ENCODE data around the gene ELF3. TPM values are rescaled to one million over a fixed set of nuclear protein-coding genes. Genes with fewer than 3 reads are reported as not detected.

The ELF3 gene
- total and polyA plus RNA-seq, 2 of the 8 experiments (the other 6 are each of a cell fraction or from before 2014, with no cell fraction given) = 17.3 to 25.0 TPM

DNA sequence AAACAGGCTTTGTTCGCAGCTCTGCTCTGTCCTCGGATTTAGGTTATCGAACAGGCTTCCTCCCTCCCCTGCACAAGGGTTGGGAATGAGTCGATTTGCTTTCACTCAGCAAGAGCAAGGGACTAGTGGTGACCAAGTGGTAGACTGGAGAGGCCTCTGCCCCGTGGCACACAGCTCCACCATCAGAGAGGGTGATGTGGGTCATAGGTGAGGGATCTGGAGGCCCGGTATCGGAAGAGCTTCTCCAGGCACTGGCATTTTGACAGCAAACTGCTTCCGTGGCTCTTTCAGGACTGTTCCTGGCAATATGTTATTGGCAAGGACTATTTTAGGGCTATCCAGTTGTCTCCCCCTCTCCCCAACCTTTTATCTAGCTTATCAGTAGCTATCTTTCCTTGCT, 3.1 kb upstream of the ELF3 start (continued):
- TF ChIP-seq, protein P1, sequence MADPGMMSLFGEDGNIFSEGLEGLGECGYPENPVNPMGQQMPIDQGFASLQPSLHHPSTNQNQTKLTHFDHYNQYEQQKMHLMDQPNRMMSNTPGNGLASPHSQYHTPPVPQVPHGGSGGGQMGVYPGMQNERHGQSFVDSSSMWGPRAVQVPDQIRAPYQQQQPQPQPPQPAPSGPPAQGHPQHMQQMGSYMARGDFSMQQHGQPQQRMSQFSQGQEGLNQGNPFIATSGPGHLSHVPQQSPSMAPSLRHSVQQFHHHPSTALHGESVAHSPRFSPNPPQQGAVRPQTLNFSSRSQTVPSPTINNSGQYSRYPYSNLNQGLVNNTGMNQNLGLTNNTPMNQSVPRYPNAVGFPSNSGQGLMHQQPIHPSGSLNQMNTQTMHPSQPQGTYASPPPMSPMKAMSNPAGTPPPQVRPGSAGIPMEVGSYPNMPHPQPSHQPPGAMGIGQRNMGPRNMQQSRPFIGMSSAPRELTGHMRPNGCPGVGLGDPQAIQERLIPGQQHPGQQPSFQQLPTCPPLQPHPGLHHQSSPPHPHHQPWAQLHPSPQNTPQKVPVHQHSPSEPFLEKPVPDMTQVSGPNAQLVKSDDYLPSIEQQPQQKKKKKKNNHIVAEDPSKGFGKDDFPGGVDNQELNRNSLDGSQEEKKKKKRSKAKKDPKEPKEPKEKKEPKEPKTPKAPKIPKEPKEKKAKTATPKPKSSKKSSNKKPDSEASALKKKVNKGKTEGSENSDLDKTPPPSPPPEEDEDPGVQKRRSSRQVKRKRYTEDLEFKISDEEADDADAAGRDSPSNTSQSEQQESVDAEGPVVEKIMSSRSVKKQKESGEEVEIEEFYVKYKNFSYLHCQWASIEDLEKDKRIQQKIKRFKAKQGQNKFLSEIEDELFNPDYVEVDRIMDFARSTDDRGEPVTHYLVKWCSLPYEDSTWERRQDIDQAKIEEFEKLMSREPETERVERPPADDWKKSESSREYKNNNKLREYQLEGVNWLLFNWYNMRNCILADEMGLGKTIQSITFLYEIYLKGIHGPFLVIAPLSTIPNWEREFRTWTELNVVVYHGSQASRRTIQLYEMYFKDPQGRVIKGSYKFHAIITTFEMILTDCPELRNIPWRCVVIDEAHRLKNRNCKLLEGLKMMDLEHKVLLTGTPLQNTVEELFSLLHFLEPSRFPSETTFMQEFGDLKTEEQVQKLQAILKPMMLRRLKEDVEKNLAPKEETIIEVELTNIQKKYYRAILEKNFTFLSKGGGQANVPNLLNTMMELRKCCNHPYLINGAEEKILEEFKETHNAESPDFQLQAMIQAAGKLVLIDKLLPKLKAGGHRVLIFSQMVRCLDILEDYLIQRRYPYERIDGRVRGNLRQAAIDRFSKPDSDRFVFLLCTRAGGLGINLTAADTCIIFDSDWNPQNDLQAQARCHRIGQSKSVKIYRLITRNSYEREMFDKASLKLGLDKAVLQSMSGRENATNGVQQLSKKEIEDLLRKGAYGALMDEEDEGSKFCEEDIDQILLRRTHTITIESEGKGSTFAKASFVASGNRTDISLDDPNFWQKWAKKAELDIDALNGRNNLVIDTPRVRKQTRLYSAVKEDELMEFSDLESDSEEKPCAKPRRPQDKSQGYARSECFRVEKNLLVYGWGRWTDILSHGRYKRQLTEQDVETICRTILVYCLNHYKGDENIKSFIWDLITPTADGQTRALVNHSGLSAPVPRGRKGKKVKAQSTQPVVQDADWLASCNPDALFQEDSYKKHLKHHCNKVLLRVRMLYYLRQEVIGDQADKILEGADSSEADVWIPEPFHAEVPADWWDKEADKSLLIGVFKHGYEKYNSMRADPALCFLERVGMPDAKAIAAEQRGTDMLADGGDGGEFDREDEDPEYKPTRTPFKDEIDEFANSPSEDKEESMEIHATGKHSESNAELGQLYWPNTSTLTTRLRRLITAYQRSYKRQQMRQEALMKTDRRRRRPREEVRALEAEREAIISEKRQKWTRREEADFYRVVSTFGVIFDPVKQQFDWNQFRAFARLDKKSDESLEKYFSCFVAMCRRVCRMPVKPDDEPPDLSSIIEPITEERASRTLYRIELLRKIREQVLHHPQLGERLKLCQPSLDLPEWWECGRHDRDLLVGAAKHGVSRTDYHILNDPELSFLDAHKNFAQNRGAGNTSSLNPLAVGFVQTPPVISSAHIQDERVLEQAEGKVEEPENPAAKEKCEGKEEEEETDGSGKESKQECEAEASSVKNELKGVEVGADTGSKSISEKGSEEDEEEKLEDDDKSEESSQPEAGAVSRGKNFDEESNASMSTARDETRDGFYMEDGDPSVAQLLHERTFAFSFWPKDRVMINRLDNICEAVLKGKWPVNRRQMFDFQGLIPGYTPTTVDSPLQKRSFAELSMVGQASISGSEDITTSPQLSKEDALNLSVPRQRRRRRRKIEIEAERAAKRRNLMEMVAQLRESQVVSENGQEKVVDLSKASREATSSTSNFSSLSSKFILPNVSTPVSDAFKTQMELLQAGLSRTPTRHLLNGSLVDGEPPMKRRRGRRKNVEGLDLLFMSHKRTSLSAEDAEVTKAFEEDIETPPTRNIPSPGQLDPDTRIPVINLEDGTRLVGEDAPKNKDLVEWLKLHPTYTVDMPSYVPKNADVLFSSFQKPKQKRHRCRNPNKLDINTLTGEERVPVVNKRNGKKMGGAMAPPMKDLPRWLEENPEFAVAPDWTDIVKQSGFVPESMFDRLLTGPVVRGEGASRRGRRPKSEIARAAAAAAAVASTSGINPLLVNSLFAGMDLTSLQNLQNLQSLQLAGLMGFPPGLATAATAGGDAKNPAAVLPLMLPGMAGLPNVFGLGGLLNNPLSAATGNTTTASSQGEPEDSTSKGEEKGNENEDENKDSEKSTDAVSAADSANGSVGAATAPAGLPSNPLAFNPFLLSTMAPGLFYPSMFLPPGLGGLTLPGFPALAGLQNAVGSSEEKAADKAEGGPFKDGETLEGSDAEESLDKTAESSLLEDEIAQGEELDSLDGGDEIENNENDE (IDR thresholded peaks at IDR 0.05; ENCODE audit: insufficient replicate concordance, low read length) = no peak
- no peak for TF ChIP-seq SIX5 (IDR thresholded peaks at IDR 0.05; ENCODE audit: low read depth, low read length)
- no peak for TF ChIP-seq TAF1 (IDR thresholded peaks at IDR 0.05; ENCODE audit: low read depth, low read length)
- TF ChIP-seq RXRA (IDR thresholded peaks at IDR 0.05; ENCODE audit: insufficient read depth, low read depth, low read length) = no peak
- TF ChIP-seq BACH1 (IDR thresholded peaks at IDR 0.05; ENCODE audit: low read length) = no peak
- TF ChIP-seq POLR2AphosphoS5 (IDR thresholded peaks at IDR 0.05; ENCODE audit: low read depth, low read length) = 0 out of 2 replicates have a peak, but pooled peaks have one; percentile 10
